Measurements from ENCODE around the gene GIT2.

GIT2 gene

GRCh38 chr12:109925185-109925840 lies 70.9 kb downstream of the GIT2 start:
- DNase-seq (ENCODE audit: insufficient read length): no peak
- TF ChIP-seq POLR2A (IDR thresholded peaks at IDR 0.05; ENCODE audit: low read depth, low read length) (no peak), TAF1 (IDR thresholded peaks at IDR 0.05; ENCODE audit: borderline replicate concordance, low read depth, low read length) (no peak), POLR2AphosphoS5 (IDR thresholded peaks at IDR 0.05; ENCODE audit: low read depth, low read length) (no peak)
- no peak for FAIRE-seq

GRCh38 chr12:109923481-109924245 lies 72.5 kb downstream of the GIT2 start:
- no peak for FAIRE-seq
- no peak for TF ChIP-seq TAF1 (IDR thresholded peaks at IDR 0.05; ENCODE audit: borderline replicate concordance, low read depth, low read length)
- TF ChIP-seq POLR2A (IDR thresholded peaks at IDR 0.05; ENCODE audit: low read depth, low read length): no peak
- TF ChIP-seq POLR2AphosphoS5 (IDR thresholded peaks at IDR 0.05; ENCODE audit: low read depth, low read length): no peak

GRCh38 chr12:109923038-109923437 lies 73.1 kb downstream of the GIT2 start:
- no peak for FAIRE-seq
- no peak for TF ChIP-seq POLR2AphosphoS5 (IDR thresholded peaks at IDR 0.05; ENCODE audit: low read depth, low read length)
- DNase-seq (ENCODE audit: insufficient read length): no peak

More at GRCh38 chr12:109923481-109924245, 72.5 kb downstream of the GIT2 start:
- DNase-seq (ENCODE audit: insufficient read length): no peak

- TF ChIP-seq TAF1 (IDR thresholded peaks at IDR 0.05; ENCODE audit: borderline replicate concordance, low read depth, low read length) (no peak), POLR2A (IDR thresholded peaks at IDR 0.05; ENCODE audit: low read depth, low read length) (no peak), POLR2AphosphoS5 (IDR thresholded peaks at IDR 0.05; ENCODE audit: low read depth, low read length) (no peak)
- FAIRE-seq (no peak), DNase-seq (ENCODE audit: insufficient read length) (no peak)
Measured at GRCh38 chr12:109921982-109922381, 74.2 kb downstream of the GIT2 start.

GRCh38 chr12:109920261-109920780 lies 75.8 kb downstream of the GIT2 start:
- no peak for TF ChIP-seq POLR2AphosphoS5 (IDR thresholded peaks at IDR 0.05; ENCODE audit: low read depth, low read length)
- no peak for TF ChIP-seq POLR2A (IDR thresholded peaks at IDR 0.05; ENCODE audit: low read depth, low read length)
- TF ChIP-seq TAF1 (IDR thresholded peaks at IDR 0.05; ENCODE audit: borderline replicate concordance, low read depth, low read length): no peak
- no peak for FAIRE-seq
- no peak for DNase-seq (ENCODE audit: insufficient read length)

DNA sequence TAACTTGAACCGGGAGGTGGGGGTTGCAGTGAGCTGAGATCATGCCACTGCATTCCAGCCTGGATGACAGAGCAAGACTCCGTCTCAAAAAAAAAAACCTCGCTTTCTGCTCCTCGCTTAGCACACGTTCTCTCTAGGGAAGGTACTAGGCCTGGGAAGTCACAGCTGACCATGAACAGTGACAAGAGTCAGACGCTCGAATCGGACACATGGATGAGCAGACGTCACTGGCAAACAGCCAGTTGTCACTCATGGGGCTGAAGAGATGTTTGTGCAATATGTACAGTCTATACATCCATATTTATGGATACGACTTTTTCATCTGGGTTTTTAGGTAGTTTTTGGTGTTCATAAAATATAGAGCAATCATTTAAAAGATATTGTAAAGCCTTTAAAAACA lies 76.7 kb downstream of the GIT2 start:
- DNase-seq (ENCODE audit: insufficient read length) (no peak), FAIRE-seq (no peak)
- TF ChIP-seq TAF1 (IDR thresholded peaks at IDR 0.05; ENCODE audit: borderline replicate concordance, low read depth, low read length) (no peak), POLR2A (IDR thresholded peaks at IDR 0.05; ENCODE audit: low read depth, low read length) (no peak)

GRCh38 chr12:109916045-109916444 lies 80.1 kb downstream of the GIT2 start:
- TF ChIP-seq POLR2AphosphoS5 (IDR thresholded peaks at IDR 0.05; ENCODE audit: low read depth, low read length): no peak
- TF ChIP-seq TAF1 (IDR thresholded peaks at IDR 0.05; ENCODE audit: borderline replicate concordance, low read depth, low read length): no peak
- no peak for TF ChIP-seq POLR2A (IDR thresholded peaks at IDR 0.05; ENCODE audit: low read depth, low read length)
- FAIRE-seq: no peak

DNA sequence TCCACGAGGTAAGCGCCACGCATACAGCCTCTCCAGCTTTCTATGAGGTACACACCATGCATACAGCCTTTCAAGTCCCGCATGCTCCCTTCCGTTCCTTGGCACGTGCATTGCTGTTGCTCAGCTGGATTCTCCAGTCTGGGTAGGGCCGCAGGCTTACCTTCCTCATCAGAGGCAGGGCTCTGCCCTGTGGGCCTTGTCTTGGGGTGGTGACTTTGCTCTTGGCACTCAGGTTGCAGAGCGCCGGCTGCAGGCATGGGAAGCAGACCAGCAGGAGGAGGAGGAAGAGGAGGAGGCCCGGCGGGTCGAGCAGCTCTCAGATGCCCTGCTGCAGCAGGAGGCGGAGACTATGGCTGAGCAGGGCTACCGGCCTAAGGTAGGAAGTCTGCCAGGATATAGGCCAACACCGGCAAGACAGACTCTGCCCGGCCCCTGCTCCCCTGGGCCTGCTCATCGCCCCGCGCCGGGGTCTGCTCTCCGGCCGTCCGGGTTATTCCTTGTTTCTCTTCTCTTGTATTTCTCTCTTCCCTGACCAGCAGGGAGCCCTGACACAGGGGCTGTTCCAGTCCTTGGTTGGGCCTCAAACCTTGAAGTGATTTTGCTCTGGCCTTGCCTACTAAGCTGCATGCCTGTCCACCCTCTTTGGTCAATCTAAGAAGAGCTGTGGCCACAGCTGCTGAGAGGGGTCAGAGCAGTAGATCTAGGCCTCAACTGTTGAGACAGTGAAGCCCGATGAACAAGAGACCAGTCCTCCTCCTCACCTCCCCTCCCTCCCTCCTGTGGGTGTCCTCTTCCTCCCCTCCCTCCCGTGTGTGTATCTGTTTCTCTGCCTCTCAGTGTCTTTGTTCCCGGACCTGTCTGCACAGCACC lies 80.8 kb downstream of the GIT2 start:
- TF ChIP-seq TAF1 (IDR thresholded peaks at IDR 0.05; ENCODE audit: borderline replicate concordance, low read depth, low read length) (no peak), POLR2AphosphoS5 (IDR thresholded peaks at IDR 0.05; ENCODE audit: low read depth, low read length) (no peak), POLR2A (IDR thresholded peaks at IDR 0.05; ENCODE audit: low read depth, low read length) (no peak)
- FAIRE-seq: no peak
- no peak for DNase-seq (ENCODE audit: insufficient read length)

More at GRCh38 chr12:109916045-109916444, 80.1 kb downstream of the GIT2 start:
- no peak for DNase-seq (ENCODE audit: insufficient read length)

- TF ChIP-seq POLR2AphosphoS5 (IDR thresholded peaks at IDR 0.05; ENCODE audit: low read depth, low read length): no peak
- TF ChIP-seq POLR2A (IDR thresholded peaks at IDR 0.05; ENCODE audit: low read depth, low read length): no peak
- TF ChIP-seq TAF1 (IDR thresholded peaks at IDR 0.05; ENCODE audit: borderline replicate concordance, low read depth, low read length): no peak
- DNase-seq (ENCODE audit: insufficient read length): no peak
- no peak for FAIRE-seq
Measured at GRCh38 chr12:109914461-109914860, 81.7 kb downstream of the GIT2 start.

DNA sequence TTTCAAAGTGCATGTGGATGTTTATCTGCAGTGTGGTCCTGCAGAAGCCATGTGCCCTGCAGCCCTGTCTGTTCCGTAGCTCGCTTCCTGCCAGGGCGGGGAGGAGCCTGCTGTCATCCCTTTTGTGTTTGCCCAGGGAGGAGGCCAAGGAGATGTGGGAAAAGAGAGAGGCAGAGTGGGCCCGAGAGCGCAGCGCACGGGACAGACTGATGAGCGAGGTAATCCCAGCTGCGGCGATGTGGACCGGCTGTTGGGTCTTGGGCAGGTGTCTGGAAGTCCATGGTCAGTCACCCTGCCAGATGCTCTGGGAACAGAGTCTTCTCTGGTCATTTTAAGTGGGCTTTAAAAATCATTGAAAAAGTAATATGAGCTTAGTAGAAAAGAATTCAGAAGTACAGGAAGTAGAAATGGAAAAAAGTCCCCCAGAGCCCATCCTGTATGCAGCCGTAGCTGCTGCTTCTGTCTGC lies 83.3 kb downstream of the GIT2 start:
- no peak for DNase-seq (ENCODE audit: insufficient read length)
- FAIRE-seq: no peak
- TF ChIP-seq TAF1 (IDR thresholded peaks at IDR 0.05; ENCODE audit: borderline replicate concordance, low read depth, low read length) (no peak), POLR2AphosphoS5 (IDR thresholded peaks at IDR 0.05; ENCODE audit: low read depth, low read length) (no peak), POLR2A (IDR thresholded peaks at IDR 0.05; ENCODE audit: low read depth, low read length) (no peak)

DNA sequence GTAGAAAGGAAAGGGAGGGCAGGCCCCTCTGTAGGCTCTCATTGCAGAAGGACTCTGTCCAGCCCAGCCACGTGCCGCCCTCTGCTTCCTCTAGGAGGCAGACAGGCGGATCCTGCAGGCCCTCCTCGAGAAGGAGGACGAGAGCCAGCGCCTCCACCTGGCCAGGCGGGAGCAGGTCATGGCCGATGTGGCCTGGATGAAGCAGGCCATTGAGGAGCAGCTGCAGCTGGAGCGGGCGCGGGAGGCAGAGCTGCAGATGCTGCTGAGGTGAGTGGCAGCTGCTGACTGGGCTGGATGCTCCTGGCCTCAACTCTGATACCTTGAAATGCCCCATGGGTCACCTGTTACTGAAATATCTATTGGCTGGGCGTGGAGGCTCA lies 85.2 kb downstream of the GIT2 start:
- no peak for DNase-seq (ENCODE audit: insufficient read length)
- no peak for TF ChIP-seq POLR2A (IDR thresholded peaks at IDR 0.05; ENCODE audit: low read depth, low read length)
- TF ChIP-seq POLR2AphosphoS5 (IDR thresholded peaks at IDR 0.05; ENCODE audit: low read depth, low read length): no peak
- no peak for TF ChIP-seq TAF1 (IDR thresholded peaks at IDR 0.05; ENCODE audit: borderline replicate concordance, low read depth, low read length)
- FAIRE-seq: no peak
